ENCODE data around the gene RNPS1. TPM values are rescaled to one million over a fixed set of nuclear protein-coding genes. Genes with fewer than 3 reads are reported as not detected.
A peak's percentile ranks its signal among the peaks of the same experiment; 100 is the strongest.
"Not testable (repeated sequence)": the region's sequence is repeated elsewhere in the genome, so short reads cannot be mapped to it uniquely, and the experiment has no call there.

The RNPS1 gene
- total RNA-seq, 1 donor from 2014 or later: 37.2 TPM

DNA sequence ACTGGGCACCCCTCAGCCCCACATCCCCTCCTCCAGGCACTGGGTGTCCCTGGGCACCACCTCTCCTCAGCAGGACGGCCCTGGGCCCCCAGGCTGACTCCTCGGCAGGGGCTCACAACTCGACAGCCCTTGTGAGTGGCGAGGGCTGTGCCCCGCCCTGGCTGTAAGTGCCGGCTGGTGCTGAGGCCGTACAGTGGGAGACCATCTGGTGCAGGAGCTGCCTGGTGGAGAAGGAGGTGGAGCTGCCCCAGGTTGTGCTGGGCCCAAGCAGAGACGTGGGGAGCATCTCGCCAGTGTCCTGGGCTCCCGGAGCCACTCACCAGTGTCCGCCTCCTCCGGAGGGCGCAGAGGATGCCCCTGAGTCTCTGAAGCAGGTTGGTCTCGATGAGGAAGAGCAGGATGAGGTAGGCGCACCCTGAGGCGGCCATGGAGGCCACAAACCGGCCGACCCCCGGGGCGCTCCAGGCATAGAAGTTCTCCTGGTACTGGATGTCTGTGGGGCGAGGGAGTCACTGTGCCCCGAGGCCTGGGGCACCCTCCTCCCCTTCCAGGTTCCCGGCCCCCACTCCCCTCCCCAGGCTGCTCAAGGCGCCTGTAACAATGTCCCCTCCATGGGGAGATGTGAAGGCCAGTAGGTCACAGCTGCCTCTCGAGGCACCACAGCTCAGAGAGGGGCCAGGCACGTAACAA is 15.1 kb upstream of the RNPS1 start:
- no peak for DNase-seq (ENCODE audit: low read depth in 2 of 2)

DNA sequence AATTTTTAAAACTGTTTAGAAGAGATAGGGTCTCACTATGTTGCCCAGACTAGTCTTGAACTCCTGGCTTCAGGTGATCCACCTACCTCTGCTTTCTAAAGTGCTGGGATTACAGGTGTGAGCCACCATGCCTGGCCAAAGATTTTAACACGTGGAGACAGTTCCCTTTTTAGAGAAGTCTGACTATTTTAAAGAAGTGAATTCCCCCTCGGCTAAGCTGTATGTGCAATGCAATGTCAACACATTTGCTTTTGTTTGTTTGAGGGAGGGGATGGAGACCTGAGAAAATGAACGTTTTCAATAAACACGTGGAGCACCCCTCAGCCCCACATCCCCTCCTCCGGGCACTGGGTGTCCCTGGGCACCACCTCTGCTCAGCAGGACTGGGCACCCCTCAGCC is 14.3 kb upstream of the RNPS1 start:
- DNase-seq (ENCODE audit: low read depth in 2 of 2): no peak

DNA sequence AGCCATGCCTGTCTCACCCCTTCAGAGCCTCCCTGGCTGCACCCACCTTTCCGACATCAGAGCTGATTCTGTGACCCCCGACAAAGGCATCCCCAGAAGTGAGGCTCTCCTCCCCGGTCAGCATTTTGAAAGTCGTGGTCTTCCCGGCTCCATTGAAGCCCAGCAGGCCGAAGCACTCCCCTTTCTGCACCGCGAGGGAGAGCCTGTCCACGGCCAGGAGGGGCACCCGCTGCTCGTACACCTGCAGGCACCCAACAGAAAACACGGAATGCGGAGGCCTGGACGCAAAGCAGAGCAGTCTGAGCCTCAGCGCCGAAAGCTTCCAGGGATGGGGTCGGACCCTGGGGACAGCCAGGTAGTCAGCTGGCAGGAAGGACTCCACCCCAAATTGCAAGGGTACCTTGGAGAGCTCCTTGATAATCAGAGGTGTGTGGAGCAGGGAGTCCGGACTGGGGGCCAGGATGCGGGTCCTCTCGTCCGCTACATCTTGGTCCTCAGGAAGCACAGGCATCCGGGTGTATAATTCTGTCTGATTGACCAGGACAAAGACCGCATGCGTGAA is 13.1 kb upstream of the RNPS1 start:
- no peak for DNase-seq (ENCODE audit: low read depth in 2 of 2)

DNA sequence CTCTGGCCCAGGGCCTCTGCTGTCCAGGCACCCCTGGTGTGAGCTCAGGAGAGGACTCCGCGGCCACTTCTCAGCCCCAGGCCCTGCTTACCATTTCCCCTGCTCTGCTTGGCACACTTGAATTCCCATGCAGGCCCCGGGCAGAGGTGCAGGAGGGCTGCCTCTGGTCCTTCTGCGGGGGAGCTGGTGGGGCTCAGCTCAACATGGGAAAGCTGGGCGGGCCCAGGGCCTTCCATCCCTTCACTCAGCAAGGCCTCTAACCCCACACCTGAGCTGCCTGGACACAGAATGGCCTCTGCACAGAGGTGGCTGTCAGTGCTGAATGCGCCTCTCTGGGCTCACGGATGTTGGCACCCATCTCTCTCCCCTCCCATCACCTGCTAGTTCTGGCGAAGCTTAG is 12.5 kb upstream of the RNPS1 start:
- DNase-seq (ENCODE audit: low read depth in 2 of 2): no peak

DNA sequence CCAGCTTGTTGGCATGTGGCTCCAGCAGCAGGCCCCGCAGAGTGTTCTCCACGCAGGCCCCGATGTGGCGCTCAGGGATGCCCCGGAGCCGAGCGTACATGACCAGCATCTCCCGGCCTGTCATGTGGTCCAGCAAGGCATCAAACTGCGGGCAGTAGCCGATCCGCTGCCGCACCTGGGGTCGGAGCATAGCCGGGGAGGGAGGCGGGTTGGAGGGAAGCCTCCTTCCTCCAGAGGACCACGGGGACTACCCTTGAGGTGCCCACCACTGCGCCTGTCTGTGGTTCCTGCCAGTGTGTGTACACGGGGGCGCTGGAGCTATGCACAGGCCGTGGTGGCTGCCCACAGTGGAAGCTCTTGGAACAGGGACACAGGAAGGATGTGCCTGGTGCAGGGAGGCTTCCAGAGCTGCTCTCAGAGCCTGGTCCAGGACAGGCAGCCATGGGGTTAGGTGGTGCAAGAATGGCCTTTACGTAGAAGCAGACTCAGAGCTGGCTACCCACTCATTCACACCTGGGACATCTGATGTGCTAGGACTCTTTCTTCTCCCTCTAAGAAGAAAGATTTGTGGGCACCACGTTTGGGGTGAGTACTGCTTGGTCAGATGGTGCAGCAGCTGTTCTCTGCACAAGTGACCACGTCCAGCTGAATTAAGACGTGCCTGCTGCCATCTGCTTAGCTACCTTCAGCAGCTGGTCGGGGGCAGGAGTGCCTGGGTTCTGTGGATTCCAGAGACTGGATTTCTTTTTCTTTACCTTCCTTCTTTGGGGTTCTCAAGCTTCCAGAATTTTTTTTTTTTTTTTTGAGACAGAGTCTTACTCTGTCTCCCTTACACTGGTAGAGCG is 11.3 kb upstream of the RNPS1 start:
- no peak for DNase-seq (ENCODE audit: low read depth in 2 of 2)

DNA sequence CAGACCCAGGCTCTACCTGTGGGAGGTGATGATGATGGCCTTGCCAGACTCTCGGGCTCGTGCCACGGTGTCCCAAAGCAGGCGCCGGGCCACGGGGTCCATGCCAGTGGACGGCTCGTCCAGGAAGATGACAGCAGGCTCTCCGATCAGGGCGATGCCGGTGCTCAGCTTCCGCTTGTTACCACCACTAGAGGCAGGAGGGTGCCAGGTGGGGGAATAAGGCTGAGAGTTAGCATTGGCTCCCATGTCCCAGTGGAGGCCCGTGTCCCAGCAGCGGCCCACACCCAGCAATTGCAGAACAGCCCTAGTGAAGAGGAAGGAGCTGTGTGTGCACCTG is 10.3 kb upstream of the RNPS1 start:
- no peak for DNase-seq (ENCODE audit: low read depth in 2 of 2)

DNA sequence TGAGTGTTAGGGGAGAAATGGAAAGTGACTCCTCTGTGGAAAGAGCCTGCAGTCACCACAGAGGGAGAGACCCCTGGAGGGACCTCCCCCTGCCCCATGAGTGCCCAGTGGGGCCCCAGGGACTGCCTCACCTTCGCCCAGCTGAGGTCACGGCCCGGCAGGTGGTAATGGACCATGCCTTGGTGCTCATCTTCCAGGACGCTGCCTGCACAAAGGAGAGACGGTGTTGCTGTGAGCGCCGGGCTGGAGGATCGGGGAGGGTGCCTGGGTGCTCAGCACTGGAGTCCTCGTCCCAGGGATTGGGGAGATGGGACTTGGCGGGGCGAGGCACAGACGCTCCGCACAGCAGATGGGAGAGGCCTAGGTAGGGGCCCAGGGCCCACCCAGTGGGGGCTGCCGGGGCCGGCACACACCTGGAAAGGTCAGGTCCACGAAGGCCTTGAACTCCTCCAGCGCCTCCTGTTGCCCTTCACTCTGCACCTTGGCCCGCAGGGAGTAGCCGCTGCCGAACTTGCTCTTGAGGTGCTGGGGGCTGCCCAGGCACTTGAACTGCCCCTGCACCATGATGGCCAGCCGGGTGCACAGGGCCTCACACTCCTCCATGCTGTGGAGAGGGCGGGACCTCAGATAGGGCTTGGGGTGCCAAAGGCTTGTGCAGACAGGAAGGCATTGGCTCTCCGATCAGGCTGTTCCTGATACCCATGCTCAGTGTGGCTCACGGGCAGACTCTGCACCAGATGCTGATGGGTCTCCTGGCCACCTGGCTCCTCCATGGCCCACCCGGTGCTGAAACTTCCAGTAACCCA is 9.7 kb upstream of the RNPS1 start:
- DNase-seq (ENCODE audit: low read depth in 2 of 2): no peak

DNA sequence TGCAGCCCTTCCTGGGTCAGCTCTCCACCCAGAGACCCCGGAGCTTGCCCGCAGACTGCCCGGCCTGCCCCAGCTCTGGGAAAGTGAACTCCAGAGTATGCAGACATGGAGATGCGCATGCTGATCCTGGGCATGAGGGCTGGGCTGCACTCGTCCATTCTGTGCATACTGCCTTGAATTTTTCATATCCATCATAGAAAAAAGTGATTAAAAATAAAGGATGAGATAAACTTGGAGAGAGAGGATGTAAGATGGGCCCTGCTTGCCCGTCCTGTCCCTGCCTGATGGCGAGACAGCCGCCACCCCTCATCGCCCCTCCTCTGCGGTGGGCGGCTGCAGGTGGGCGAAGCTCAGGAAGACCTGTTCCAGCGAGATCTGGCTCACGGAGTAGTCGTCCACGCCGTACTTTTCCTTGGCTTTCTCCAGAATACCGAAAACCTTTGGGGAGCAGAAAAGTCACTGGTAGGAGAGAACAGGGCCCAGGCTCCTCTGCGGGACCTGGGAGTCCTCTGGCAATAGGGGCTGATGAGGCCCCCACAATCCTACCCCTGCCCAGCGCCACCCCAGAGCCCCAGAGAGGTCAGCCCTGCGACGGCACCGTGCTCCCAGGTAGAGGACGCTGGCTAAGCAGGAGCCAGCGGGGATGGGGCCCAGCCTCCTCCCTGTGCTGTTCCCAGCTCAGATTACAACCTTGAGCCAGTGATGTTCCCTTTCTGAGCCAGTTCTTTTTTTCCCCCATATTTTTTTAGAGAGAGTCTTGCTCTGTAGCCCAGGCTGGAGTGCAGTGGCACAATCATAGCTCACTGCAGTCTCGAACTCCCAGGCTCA is 8.7 kb upstream of the RNPS1 start:
- no peak for DNase-seq (ENCODE audit: low read depth in 2 of 2)

DNA sequence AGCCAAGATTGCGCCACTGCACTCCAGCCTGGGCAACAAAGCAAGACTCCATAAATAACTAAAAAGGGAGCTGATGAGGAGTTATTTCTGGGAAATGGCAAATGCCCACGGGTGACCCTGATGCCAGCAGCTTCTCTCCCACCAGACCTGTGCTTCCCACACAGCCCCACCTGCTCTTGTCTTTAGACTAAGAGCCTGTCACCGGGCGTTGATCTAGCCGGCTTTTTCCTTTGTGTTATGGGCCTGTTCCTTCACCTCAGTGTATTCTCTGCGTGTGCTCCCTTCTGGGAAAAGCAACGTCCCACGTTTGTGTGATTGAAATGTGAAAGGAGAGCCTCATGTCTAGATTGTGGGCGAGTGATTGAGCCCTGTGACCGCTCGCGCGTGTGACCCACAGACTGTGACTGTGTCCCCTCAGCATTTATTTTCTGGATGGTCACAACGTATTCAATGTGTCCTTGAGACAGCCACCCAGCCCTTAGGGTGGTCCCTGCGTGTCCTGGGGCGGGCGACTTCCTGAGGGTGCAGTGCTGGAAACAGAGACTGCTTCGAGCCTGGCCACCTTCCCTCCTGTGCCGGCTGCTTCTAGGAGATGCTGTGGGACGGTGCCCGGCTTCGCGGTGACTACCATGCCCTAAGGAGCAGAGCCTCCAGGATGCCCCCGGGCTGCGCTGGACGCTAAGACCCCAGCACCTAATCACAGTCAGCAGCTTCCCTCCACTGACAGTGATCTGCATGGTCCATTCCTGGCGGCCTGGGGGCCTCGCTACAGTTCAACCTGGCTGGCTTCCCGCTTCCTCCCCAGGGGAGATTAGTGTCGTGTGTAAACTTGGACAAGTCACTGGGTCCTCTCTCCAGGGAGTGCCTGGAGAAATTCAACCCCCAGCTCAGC is 7.8 kb upstream of the RNPS1 start:
- no peak for DNase-seq (ENCODE audit: low read depth in 2 of 2)

DNA sequence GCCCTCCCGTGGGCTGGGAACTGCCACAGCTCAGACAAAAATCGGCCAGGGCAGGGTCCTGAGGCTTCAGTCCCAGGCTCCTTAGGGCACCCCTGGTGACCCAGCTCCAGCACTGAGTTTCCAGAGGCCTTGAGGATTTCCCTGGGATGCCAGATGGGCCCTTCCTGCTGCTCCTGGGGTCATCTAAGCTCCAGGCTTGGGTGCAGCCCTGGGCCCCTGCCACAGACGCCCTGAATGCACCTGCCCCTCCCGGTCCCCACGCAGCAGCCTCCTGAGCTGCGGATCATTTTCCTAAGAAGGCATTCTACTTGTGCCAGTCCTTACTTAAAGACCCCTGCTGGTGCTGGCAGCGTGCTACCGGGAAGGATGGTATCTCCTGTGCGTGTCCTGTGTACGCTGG is 6.0 kb upstream of the RNPS1 start:
- no peak for DNase-seq (ENCODE audit: low read depth in 2 of 2)

DNA sequence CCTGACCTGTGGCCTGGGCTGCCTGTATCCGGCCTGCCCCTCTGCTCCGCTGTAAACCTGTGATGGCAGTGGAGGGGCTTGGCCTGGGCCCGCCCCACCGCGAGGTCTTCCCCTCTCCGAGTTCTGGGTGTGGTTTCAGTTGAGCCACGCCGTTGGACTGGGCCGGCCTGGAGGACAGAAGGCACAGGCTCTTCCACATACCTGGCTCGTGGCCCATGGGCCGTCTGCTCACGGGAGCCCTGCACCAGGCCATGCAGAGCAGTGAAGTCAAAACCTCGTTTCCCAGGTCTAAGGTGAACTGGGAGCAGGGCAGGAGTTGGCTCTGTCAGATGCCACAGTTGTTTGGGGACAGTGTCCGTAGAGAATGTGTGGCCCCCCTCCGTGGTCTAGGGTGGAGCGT is 5.6 kb upstream of the RNPS1 start:
- DNase-seq (ENCODE audit: low read depth in 2 of 2): no peak

DNA sequence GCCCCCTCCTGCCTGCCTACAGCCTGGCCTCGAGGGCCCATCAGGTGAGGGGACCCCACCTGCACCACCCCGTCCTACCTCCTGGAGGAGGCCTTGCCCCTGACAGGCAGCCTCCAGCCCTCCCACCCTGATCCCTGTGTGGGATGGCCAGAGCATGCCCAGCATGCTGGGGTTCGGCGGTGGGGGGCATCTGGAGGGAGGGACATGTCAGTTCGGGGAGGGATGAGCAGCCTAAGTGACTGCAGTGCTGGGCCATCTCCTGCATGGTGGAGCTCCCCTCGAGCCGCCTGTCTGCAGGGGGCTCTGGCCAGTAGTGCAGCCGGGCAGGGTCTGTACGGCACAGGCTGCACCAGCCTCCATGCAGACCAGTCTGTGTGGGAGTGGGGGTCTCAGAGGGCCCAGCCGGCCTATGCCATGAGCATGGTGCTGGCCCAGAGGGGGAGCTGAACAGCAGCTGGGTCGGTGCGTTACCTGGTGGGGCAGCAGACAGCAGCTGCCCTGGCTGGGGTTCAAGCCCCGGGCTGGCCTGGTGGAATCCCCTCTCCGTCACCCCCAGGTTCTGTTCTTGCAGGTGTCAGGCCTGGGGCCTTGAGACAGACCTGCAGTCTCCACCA is 4.0 kb upstream of the RNPS1 start:
- DNase-seq (ENCODE audit: low read depth in 2 of 2): no peak

DNA sequence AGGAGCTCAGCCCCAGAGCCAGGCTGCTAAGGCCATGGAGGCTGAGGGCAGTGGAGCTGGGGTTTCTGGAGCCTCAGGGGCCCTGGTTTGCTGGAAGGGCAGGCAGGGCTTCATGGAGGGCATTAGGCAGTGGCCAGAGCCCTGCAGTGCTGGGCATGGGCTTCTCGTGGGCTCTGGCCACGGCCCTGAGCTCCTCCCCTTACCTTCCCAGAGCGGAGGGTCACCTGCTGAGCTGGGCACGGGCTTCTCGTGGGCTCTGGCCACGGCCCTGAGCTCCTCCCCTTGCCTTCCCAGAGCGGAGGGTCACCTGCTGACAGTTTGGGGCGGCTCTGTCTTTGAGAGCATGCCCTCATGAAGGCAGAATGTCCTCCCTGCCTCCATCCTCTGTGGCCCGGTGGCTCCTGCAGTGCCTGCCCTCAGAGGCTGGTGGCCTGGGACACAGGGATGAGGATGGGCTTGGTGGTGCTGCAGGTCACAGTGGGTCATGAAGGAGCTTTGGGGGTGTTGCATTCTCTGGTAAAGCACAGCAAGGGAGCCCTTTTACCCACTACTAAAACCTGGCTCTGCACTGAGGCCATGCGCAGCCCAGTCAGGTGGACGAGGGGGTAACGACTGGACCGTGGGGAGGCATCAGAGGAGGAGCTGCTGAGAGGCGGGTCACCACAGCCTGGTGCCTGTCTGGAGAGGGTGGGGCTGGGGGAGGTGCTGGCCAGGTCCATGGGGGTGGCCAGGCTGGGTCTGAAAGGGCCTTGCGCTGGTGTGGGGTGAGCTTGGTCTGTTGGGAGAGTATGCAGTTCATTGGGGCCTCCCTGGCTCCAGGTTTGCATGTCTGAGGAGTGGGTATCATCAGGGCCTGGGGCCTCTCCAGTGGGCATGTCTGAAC is 2.9 kb upstream of the RNPS1 start:
- no peak for DNase-seq (ENCODE audit: low read depth in 2 of 2)

DNA sequence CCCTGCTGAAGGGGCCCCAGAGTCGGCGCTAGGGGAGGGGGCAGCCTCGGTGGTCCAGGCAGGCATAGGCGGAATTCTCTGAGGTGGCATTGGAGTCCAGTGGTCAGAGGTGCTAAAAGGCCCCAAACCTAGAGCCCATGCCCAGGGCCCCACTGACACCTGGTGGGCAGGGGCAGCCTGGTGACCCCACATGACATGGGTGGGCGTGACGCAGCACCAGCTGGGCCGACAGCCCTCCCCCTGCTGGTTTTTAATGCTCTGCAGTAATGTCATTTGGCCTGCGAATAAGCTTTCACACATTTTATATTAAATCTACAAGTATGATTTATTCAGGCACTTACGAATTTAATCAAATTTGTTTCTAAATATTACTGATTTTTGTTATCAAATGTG is 2.1 kb upstream of the RNPS1 start:
- DNase-seq (ENCODE audit: low read depth in 2 of 2): no peak

DNA sequence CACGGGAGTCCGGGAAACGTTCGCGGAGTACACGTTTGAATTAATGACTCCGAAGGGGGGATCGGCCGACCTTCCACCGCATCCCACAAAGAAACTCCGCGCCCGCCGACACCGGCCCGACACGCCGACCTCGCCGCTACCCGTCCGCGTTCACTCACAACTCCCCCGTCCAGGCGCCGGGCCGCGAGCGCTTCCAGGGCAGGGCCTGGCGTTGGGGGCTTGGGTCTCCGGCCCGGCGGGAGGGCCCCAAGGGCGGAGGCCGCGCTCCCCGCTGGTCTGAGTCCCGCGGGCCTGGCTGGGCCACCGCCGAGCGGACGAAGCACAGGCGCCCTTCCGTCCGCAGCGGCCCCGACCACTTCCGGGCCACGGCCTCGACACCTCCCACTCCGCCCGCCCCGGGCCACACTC is 417 bp downstream of the RNPS1 start:
- DNase-seq (ENCODE audit: low read depth in 2 of 2): not testable (repeated sequence)

DNA sequence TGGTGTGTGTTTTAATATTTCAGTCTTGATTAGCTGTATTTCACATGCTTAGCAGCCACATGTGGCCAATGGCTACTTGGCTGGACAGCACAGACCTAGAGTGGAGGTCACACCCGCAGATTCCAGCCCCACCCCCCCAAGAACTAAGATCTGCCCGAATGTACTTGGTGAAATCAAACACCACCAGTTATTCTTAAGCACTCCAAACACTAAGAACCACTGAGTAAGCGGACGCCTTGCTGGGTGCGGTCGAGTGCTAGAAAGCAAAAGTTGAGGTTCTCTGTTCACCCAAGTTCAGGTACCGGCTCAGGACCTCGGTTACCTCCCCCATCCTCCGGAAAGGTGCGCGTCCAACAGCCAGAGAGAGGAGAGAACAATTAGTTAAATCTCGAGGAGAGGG is 1.0 kb downstream of the RNPS1 start:
- peak in 1 of 2 donors; percentile 12 for DNase-seq (ENCODE audit: low read depth in 2 of 2)

DNA sequence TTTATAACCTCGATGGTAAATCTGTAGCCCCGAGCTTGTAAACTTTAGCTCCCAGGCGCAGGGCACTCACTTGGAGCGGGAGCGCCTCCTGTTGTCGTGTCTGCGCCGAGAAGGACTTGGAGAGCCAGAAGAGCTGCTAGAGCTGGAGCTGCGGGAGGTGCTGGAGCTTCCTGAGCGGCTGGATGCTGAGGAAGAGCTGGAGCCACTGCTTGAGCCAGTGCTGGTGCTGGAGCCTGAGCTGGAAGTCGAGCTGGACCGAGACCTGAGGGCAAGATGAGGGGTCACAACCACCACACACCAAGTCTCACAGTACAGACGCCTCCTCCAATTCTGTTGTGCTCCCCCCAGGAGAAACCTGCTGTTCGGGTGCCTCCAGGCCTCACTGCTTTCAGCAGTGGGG is 4.9 kb downstream of the RNPS1 start:
- not testable (repeated sequence) for DNase-seq (ENCODE audit: low read depth in 2 of 2)

DNA sequence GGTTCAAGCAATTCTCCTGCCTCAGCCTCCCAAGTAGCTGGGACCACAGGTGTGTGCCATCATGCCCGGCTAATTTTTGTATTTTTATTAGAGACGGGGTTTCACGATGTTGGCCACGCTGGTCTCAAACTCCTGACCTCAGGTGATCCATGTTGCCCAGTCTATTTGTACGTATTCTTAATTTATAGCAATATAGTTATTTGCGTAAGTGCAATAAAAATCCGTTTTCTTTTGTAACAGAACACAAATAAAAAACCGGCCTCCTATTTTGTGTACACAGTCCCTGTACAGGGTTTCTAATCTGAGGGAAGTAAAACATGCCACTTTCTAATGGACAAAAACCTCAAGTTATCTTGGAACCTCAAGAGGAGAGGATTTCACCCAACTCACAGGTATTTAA is 7.7 kb downstream of the RNPS1 start:
- DNase-seq (ENCODE audit: low read depth in 2 of 2): no peak

DNA sequence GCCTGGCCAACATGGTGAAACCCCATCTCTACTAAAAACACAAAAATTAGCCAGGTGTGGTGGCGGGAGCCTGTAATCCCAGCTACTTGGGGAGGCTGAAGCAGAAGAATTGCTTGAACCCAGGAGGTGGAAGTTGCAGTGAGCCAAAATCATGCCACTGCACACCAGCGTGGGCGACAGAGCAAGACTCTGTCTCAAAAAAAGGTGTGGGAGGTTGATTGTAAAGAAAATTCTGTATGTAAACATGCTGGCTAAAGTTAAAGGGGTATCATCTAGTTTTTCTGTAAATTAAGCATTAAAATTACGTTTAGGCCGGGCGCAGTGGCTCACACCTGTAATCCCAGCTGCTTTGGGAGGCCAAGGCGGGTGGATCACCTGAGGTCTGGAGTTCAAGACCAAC is 9.4 kb downstream of the RNPS1 start:
- not testable (repeated sequence) for DNase-seq (ENCODE audit: low read depth in 2 of 2)

Data from dermis microvascular lymphatic vessel endothelial cell (primary cell).